GM15510 (cell line): ENCODE results near the gene ESRRA.

Source experiments
- POLR2A ChIP-seq: IDR thresholded peaks from 3 replicates; pipeline ENCODE4 v1.6.1; 2011; ENCODE audit warnings: borderline replicate concordance; ENCODE audit not compliant: insufficient read length; ENCODE audit errors: extremely low read depth

ESRRA gene

GRCh38 chr11:64342869-64343745 lies 37.8 kb downstream of the ESRRA start:
- TF ChIP-seq POLR2A = no peak

- TF ChIP-seq POLR2A = no peak
These were observed 38.6 kb downstream of the ESRRA start for GRCh38 chr11:64343767-64344559.

- no peak for TF ChIP-seq POLR2A
These were observed 39.5 kb downstream of the ESRRA start for GRCh38 chr11:64344787-64345186.

- no peak for TF ChIP-seq POLR2A
These were observed 42.0 kb downstream of the ESRRA start for GRCh38 chr11:64347193-64347867.

- no peak for TF ChIP-seq POLR2A
These were observed 43.2 kb downstream of the ESRRA start for GRCh38 chr11:64348383-64349024.

- no peak for TF ChIP-seq POLR2A
These were observed 43.7 kb downstream of the ESRRA start for GRCh38 chr11:64349025-64349387.

- TF ChIP-seq POLR2A = no peak
These were observed 44.1 kb downstream of the ESRRA start for GRCh38 chr11:64349404-64349803.

DNA sequence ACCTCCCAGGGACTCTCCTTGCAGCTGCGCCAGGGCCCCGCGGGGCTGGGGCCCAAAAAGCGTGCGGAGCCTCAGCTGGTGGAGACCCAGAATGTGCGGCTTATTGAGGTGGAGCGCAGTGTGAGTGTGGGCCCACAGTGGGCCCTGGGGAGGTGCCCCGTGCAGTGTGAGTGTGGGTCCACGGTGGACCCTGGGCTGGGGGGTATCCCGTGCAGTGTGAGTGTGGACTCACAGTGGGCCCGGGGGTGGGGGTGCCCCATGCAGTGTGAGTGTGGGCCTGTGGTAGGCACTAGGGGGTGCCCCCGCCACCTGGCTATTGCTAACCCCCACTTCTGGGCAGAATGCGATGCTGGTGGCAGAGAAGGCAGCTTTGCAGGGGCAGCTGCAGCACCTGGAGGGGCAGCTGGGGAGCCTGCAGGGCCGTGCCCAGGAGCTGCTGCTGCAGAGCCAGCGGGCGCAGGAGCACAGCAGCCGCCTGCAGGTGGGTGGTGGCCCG lies 45.9 kb downstream of the ESRRA start:
- TF ChIP-seq POLR2A = no peak

DNA sequence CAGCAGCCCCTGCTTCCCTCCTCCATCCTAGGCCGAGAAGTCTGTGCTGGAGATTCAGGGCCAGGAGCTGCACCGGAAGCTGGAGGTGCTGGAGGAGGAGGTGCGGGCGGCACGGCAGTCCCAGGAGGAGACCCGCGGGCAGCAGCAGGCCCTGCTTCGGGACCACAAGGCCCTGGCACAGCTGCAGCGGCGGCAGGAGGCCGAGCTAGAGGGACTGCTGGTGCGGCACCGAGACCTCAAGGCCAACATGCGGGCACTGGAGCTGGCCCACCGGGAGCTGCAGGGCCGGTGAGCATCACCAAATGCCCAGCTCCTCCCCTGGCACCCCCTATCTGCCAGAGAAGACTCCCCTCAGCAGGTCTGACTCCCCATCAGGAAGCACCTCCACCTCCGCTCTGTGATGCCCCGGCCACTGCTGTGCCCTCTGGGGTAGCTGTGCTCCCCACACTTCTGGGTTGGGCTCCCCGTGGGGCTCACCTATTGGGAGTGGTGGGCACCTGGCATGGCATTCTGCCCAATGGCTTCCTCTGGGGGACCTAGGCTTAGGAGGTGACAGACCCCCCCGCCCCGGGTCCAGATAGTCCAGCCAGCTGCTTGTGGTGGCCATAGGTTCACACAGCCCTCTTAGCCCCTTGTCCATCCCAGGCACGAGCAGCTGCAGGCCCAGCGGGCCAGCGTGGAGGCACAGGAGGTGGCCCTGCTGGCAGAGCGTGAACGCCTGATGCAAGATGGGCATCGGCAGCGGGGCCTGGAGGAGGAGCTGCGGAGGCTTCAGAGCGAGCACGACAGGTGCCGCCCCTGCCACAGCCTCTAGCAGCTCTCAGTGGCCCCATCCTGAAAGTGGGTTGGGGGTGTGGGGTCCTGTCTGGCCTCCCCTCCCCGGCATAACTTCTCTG lies 47.0 kb downstream of the ESRRA start:
- no peak for TF ChIP-seq POLR2A

DNA sequence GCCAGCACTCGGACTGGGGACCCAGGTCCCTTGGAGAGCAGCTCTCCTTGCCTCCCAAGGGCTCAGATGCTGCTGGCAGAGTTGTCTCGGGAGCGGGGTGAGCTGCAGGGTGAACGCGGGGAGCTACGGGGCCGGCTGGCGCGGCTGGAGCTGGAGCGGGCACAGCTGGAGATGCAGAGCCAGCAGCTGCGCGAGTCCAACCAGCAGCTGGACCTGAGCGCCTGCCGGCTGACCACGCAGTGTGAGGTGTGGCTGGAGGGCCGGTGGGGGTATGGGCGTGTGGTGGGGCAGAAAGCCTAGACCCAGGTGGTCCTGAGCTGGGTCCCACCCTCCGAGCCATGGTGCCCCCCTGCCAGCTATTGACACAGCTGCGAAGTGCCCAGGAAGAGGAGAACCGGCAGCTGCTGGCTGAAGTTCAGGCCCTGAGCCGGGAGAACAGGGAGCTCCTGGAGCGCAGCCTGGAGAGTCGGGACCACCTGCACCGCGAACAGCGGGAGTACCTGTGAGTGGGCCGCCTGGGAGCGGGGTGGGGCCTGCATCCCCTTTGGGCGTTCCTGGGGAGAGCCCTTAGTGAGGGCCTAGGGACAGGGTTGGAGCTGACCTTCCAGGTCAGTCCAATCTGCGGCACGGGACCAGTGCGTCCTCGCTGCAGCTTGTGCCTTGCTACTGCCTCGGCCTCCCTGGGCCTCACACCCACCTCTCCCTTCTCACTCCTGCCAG lies 47.8 kb downstream of the ESRRA start:
- no peak for TF ChIP-seq POLR2A

DNA sequence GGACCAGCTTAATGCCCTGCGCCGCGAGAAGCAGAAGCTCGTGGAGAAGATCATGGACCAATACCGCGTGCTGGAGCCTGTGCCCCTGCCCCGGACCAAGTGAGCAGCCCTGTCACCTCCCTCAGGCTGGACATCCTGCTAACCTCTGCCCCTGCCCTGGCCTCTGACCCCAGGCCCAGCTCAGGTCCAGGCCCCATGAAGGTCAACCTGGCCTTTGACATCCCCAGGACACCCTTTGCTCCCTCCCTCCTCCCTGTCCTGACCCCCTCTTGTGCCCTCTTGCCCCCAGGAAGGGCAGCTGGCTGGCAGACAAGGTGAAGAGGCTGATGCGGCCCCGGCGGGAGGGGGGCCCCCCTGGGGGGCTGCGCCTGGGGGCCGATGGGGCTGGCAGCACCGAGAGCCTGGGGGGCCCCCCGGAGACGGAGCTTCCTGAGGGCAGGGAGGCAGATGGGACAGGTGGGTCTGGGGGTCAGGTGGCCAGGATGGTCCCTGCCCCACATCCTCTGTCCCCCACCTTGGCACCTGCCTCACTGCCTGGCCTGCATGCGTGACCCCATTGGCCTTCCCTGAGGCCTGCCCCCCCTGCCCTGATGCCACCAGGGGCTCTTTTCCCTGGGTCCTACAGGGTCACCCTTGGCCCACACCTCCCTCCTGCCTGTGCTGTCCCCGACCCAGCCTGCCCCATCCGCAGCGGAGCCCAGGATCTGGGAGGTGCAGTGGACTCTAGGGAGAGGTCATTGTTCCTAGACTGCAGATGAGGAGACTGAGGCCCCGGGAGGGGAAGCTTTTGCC lies 48.6 kb downstream of the ESRRA start:
- no peak for TF ChIP-seq POLR2A
